ENCODE measurements around the gene HOXB3. TPM values are rescaled to one million over a fixed set of nuclear protein-coding genes. Genes with fewer than 3 reads are reported as not detected.
A peak's percentile ranks its signal among the peaks of the same experiment; 100 is the strongest.

HOXB3 gene
- total RNA-seq, 1 donor from 2014 or later, result 4.2 TPM

DNA sequence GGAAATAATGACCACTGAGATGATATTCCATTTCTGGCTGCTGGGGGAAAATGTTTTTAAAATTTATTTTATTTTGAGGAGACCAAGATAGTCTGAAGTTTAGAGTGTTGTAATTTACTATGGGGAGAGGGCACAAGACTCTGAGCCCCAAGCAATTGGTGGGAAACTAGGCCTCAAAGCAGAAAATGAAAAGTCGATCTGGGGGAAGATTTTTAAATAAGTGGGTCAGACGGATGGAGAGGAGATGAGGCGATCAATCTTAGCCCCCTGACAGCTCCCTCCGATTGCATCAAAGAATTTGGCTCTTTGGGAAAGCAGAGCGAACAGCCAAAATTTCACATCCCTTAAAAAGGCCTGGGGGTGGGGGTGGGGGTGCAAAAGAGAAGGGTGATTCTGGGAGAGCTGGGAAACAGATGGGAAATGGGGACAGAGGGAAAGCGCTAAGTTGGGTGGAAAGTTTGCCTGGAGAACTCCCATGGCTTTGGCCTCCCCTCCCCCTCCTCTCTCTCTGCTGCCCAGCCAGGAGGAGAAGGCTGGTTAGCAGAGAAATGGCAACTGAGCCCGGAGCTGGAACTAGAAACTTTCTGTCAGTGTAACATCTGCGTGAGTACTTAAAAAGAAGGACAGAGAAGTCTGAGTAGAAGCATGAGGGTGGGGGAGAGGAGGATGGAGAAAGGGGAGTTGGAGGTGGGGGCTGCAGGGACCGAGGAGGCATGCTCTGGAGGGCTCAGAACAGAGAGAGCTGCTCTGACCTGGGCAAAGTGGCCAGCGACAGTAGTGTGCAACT, 43.7 kb downstream of the HOXB3 start:
- Histone ChIP-seq H3K4me3 (ENCODE audit: low read length in 3 of 3) (peak overlapping the region in 1 of 3 donors; percentile 38), H3K9ac (ENCODE audit: low read depth in 1 of 3, low read length in 3 of 3) (peak overlapping the region in 1 of 3 donors; percentile 66), H3K27me3 (ENCODE audit: control insufficient read depth in 3 of 3, insufficient read depth in 3 of 3, low read length in 3 of 3) (peaks cover 0 to 71% (median 54%) of the 10 kb centered on the region in 3 donors), H3K9me3 (ENCODE audit: control insufficient read depth in 3 of 3, low read length in 3 of 3) (no peaks in the 10 kb centered on the region), H3K27ac (ENCODE audit: low read depth, low read length) (no peak overlapping the region), H3K36me3 (ENCODE audit: control insufficient read depth in 3 of 3, insufficient read depth in 3 of 3, low read length in 3 of 3) (peaks cover 0 to 3% (median 0%) of the 10 kb centered on the region in 3 donors), H3K4me1 (ENCODE audit: control insufficient read depth in 3 of 3, insufficient read depth in 3 of 3, low read length in 3 of 3) (peaks cover 4 to 38% (median 5%) of the 10 kb centered on the region in 3 donors)

DNA sequence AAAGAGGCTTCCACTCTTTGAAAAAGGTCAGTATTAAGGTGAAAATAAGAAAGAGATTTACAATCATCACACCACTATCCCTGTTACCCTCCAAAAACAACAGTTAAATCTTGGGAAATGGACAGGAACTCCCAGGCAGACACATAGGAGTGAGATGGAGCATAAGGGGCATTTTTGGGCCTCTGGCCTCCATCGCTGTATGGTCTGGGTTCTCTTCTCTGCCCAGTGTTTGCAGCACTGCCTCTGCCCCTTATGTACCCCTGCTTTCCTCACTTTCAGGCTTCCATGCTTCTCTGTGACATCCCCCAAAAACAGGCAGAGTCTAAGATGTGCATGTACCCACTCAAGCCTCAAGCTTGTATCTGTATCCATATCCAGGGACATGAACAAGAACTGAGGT, 44.5 kb downstream of the HOXB3 start:
- peaks cover 0 to 3% (median 0%) of the 10 kb centered on the region in 3 donors for H3K36me3 ChIP-seq (ENCODE audit: control insufficient read depth in 3 of 3, insufficient read depth in 3 of 3, low read length in 3 of 3)
- peak overlapping the region in 1 of 3 donors; percentile 7 for H3K4me3 ChIP-seq (ENCODE audit: low read length in 3 of 3)
- no peak overlapping the region for H3K9ac ChIP-seq (ENCODE audit: low read depth in 1 of 3, low read length in 3 of 3)

GRCh38 chr17:48545022-48545375, 45.0 kb downstream of the HOXB3 start, which contains the start of gene HOXB2:
Gene HOXB2, minus strand, starts transcription at chr17:48545109. Its CDS starts 198 bp downstream, at chr17:48544911.
- Histone ChIP-seq H3K36me3 (ENCODE audit: control insufficient read depth in 3 of 3, insufficient read depth in 3 of 3, low read length in 3 of 3) (peaks cover 0 to under 1% (median 0%) of the 10 kb centered on the region in 3 donors), H3K4me3 (ENCODE audit: low read length in 3 of 3) (peak within 1 kb of the TSS; percentile 72 to 91 (median 75)), H3K27me3 (ENCODE audit: control insufficient read depth in 3 of 3, insufficient read depth in 3 of 3, low read length in 3 of 3) (peaks cover 0 to 71% (median 54%) of the 10 kb centered on the region in 3 donors), H3K9me3 (ENCODE audit: control insufficient read depth in 3 of 3, low read length in 3 of 3) (no peaks in the 10 kb centered on the region), H3K9ac (ENCODE audit: low read depth in 1 of 3, low read length in 3 of 3) (peak within 1 kb of the TSS; percentile 3 to 87 (median 53)), H3K4me1 (ENCODE audit: control insufficient read depth in 3 of 3, insufficient read depth in 3 of 3, low read length in 3 of 3) (peaks cover 4 to 44% (median 5%) of the 10 kb centered on the region in 3 donors), H3K27ac (ENCODE audit: low read depth, low read length) (peak within 1 kb of the TSS; percentile 43)

More for the DNA sequence above, 44.5 kb downstream of the HOXB3 start:
- Histone ChIP-seq H3K9me3 (ENCODE audit: control insufficient read depth in 3 of 3, low read length in 3 of 3) (no peaks in the 10 kb centered on the region), H3K27ac (ENCODE audit: low read depth, low read length) (no peak overlapping the region), H3K4me1 (ENCODE audit: control insufficient read depth in 3 of 3, insufficient read depth in 3 of 3, low read length in 3 of 3) (peaks cover 4 to 44% (median 5%) of the 10 kb centered on the region in 3 donors), H3K27me3 (ENCODE audit: control insufficient read depth in 3 of 3, insufficient read depth in 3 of 3, low read length in 3 of 3) (peaks cover 0 to 73% (median 57%) of the 10 kb centered on the region in 3 donors)

- Histone ChIP-seq H3K4me3 (ENCODE audit: low read length in 3 of 3) (peak overlapping the region; percentile 72 to 91 (median 75)), H3K27ac (ENCODE audit: low read depth, low read length) (peak overlapping the region; percentile 43), H3K4me1 (ENCODE audit: control insufficient read depth in 3 of 3, insufficient read depth in 3 of 3, low read length in 3 of 3) (peaks cover 4 to 44% (median 5%) of the 10 kb centered on the region in 3 donors), H3K36me3 (ENCODE audit: control insufficient read depth in 3 of 3, insufficient read depth in 3 of 3, low read length in 3 of 3) (no peaks in the 10 kb centered on the region), H3K27me3 (ENCODE audit: control insufficient read depth in 3 of 3, insufficient read depth in 3 of 3, low read length in 3 of 3) (peaks cover 0 to 70% (median 55%) of the 10 kb centered on the region in 3 donors), H3K9me3 (ENCODE audit: control insufficient read depth in 3 of 3, low read length in 3 of 3) (no peaks in the 10 kb centered on the region), H3K9ac (ENCODE audit: low read depth in 1 of 3, low read length in 3 of 3) (peak overlapping the region in 2 of 3 donors; percentile 53 to 87)
Measured at GRCh38 chr17:48544349-48545021, 45.6 kb downstream of the HOXB3 start.

DNA sequence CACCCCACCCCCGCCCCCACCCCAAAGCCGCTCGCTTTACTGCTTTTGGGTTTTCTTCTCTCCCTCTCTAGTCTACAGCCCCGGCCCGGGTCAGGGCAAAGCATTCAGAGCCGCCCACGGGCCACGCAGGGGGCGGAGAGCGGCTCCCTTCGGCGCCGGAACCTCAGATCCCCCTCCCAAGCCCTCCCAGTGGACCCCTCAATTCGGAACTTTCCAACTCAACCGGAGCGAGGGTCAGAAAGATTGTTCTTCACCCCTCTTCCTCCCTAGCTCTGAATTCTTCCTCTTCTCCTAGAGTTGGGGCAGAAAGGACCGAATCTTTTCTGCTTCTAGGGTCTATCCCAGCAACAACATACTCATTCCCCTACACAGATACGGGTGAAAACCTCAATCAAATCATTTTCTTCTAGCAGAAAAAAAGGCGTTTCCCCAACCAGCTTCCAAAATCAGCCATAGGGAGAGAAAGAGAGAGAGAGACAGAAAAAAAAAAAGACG, 46.1 kb downstream of the HOXB3 start:
- Histone ChIP-seq H3K4me3 (ENCODE audit: low read length in 3 of 3) (peak overlapping the region; percentile 72 to 91 (median 75)), H3K9me3 (ENCODE audit: control insufficient read depth in 3 of 3, low read length in 3 of 3) (no peaks in the 10 kb centered on the region), H3K36me3 (ENCODE audit: control insufficient read depth in 3 of 3, insufficient read depth in 3 of 3, low read length in 3 of 3) (no peaks in the 10 kb centered on the region), H3K9ac (ENCODE audit: low read depth in 1 of 3, low read length in 3 of 3) (peak overlapping the region in 2 of 3 donors; percentile 53 to 87), H3K27me3 (ENCODE audit: control insufficient read depth in 3 of 3, insufficient read depth in 3 of 3, low read length in 3 of 3) (peaks cover 0 to 71% (median 58%) of the 10 kb centered on the region in 3 donors), H3K27ac (ENCODE audit: low read depth, low read length) (peak overlapping the region; percentile 43), H3K4me1 (ENCODE audit: control insufficient read depth in 3 of 3, insufficient read depth in 3 of 3, low read length in 3 of 3) (peaks cover 4 to 44% (median 5%) of the 10 kb centered on the region in 3 donors)

- Histone ChIP-seq H3K27me3 (ENCODE audit: control insufficient read depth in 3 of 3, insufficient read depth in 3 of 3, low read length in 3 of 3) (peaks cover 0 to 67% (median 58%) of the 10 kb centered on the region in 3 donors), H3K36me3 (ENCODE audit: control insufficient read depth in 3 of 3, insufficient read depth in 3 of 3, low read length in 3 of 3) (no peaks in the 10 kb centered on the region), H3K4me1 (ENCODE audit: control insufficient read depth in 3 of 3, insufficient read depth in 3 of 3, low read length in 3 of 3) (peaks cover 4 to 42% (median 5%) of the 10 kb centered on the region in 3 donors), H3K4me3 (ENCODE audit: low read length in 3 of 3) (peak overlapping the region; percentile 72 to 91 (median 75)), H3K27ac (ENCODE audit: low read depth, low read length) (peak overlapping the region; percentile 58), H3K9ac (ENCODE audit: low read depth in 1 of 3, low read length in 3 of 3) (peak overlapping the region; percentile 45 to 81 (median 76)), H3K9me3 (ENCODE audit: control insufficient read depth in 3 of 3, low read length in 3 of 3) (no peaks in the 10 kb centered on the region)
Measured at GRCh38 chr17:48543107-48543853, 46.8 kb downstream of the HOXB3 start.

DNA sequence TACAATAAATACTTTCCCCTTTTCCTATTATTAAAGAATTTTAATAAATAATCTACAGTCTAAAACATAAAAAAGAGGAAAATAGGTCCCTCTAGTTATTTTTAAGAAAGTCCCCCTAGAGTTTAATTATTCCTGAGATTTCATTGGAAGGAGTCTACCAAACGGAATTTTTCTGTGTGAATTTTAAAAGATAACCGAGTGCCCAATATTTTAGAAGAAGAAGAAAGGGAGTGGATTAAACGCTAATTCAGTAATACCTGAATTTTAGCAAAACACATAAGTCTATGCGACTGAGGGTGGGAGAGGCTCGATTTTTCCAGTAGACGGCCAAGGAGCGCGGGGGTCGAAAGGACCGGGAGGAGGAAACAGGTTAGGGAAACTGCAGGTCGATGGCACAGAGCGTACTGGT, 47.3 kb downstream of the HOXB3 start:
- H3K9ac ChIP-seq (ENCODE audit: low read depth in 1 of 3, low read length in 3 of 3), result peak overlapping the region; percentile 45 to 81 (median 76)
- peak overlapping the region; percentile 35 to 91 (median 72) for H3K4me3 ChIP-seq (ENCODE audit: low read length in 3 of 3)
- no peaks in the 10 kb centered on the region for H3K9me3 ChIP-seq (ENCODE audit: control insufficient read depth in 3 of 3, low read length in 3 of 3)
- H3K27me3 ChIP-seq (ENCODE audit: control insufficient read depth in 3 of 3, insufficient read depth in 3 of 3, low read length in 3 of 3), result peaks cover 0 to 63% (median 54%) of the 10 kb centered on the region in 3 donors
- peaks cover 4 to 41% (median 5%) of the 10 kb centered on the region in 3 donors for H3K4me1 ChIP-seq (ENCODE audit: control insufficient read depth in 3 of 3, insufficient read depth in 3 of 3, low read length in 3 of 3)
- H3K27ac ChIP-seq (ENCODE audit: low read depth, low read length), result peak overlapping the region; percentile 58
- no peaks in the 10 kb centered on the region for H3K36me3 ChIP-seq (ENCODE audit: control insufficient read depth in 3 of 3, insufficient read depth in 3 of 3, low read length in 3 of 3)

DNA sequence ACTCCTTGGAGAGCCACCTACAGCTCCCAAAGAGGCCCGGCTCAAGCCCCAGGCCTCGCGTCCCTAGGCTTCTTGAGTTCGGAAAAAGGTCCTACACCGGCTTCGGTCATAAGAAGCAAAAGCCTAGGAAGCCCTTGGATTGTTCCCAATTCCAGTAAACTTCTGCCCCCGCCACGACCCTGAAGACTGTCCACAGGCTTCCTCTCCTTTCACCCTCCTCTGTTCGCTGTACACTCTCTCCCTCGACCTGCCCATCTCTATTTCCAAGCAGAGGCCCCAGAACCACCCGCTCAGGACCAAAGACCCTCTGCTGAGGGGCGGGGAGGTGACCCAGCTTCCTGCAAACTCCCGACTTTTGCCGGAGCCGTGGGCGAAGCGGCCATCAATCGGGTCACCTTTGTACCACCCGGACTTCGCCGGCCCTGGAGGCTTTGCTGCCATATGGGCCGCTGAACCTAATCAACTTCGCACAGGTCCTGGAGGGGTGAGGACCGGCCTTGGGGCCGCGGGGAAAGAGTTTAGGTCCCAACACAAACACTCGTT, 47.9 kb downstream of the HOXB3 start:
- peak overlapping the region; percentile 49 to 91 (median 54) for H3K4me3 ChIP-seq (ENCODE audit: low read length in 3 of 3)

GRCh38 chr17:48541577-48542113, 48.4 kb downstream of the HOXB3 start:
- H3K4me1 ChIP-seq (ENCODE audit: control insufficient read depth in 3 of 3, insufficient read depth in 3 of 3, low read length in 3 of 3), result peaks cover 4 to 32% (median 5%) of the 10 kb centered on the region in 3 donors
- H3K36me3 ChIP-seq (ENCODE audit: control insufficient read depth in 3 of 3, insufficient read depth in 3 of 3, low read length in 3 of 3), result no peaks in the 10 kb centered on the region
- H3K9ac ChIP-seq (ENCODE audit: low read depth in 1 of 3, low read length in 3 of 3), result peak overlapping the region; percentile 50 to 79 (median 53)
- H3K27ac ChIP-seq (ENCODE audit: low read depth, low read length), result peak overlapping the region; percentile 62
- H3K4me3 ChIP-seq (ENCODE audit: low read length in 3 of 3), result peak overlapping the region; percentile 49 to 91 (median 54)
- H3K9me3 ChIP-seq (ENCODE audit: control insufficient read depth in 3 of 3, low read length in 3 of 3), result no peaks in the 10 kb centered on the region
- H3K27me3 ChIP-seq (ENCODE audit: control insufficient read depth in 3 of 3, insufficient read depth in 3 of 3, low read length in 3 of 3), result peaks cover 0 to 56% (median 47%) of the 10 kb centered on the region in 3 donors

More for the DNA sequence above, 47.9 kb downstream of the HOXB3 start:
- Histone ChIP-seq H3K9me3 (ENCODE audit: control insufficient read depth in 3 of 3, low read length in 3 of 3) (no peaks in the 10 kb centered on the region), H3K36me3 (ENCODE audit: control insufficient read depth in 3 of 3, insufficient read depth in 3 of 3, low read length in 3 of 3) (no peaks in the 10 kb centered on the region), H3K27ac (ENCODE audit: low read depth, low read length) (peak overlapping the region; percentile 62), H3K9ac (ENCODE audit: low read depth in 1 of 3, low read length in 3 of 3) (peak overlapping the region; percentile 50 to 79 (median 53)), H3K27me3 (ENCODE audit: control insufficient read depth in 3 of 3, insufficient read depth in 3 of 3, low read length in 3 of 3) (peaks cover 0 to 61% (median 51%) of the 10 kb centered on the region in 3 donors), H3K4me1 (ENCODE audit: control insufficient read depth in 3 of 3, insufficient read depth in 3 of 3, low read length in 3 of 3) (peaks cover 4 to 37% (median 5%) of the 10 kb centered on the region in 3 donors)

All from skeletal muscle tissue (tissue), 4 donors.